C1 segment of cervical spinal cord (tissue), 14 donors: Measurements from ENCODE around the gene ANKDD1A.
A peak's percentile ranks its signal among the peaks of the same experiment; 100 is the strongest.

Experiments used
- DNase-seq, 14 donors: peaks; one replicate each; lab custom pipeline; 2025; lab: John Stamatoyannopoulos, UW

ANKDD1A gene

GRCh38 chr15:64961013-64961412 lies 49.3 kb downstream of the ANKDD1A start:
- DNase-seq, result no peak

GRCh38 chr15:64969401-64969800 lies 57.7 kb downstream of the ANKDD1A start:
- DNase-seq, result peak in 1 of 14 donors; percentile 13

- DNase-seq, result no peak
Measured at GRCh38 chr15:64970698-64971097, 59.0 kb downstream of the ANKDD1A start.

- DNase-seq, result no peak
Measured at GRCh38 chr15:64975390-64975789, 63.7 kb downstream of the ANKDD1A start.

GRCh38 chr15:64979252-64979710 lies 67.6 kb downstream of the ANKDD1A start:
- DNase-seq, result peak in 5 of 14 donors; percentile 5 to 22 (median 20)

- no peak for DNase-seq
Measured at GRCh38 chr15:64981812-64982431, 70.2 kb downstream of the ANKDD1A start.

- no peak for DNase-seq
Measured at GRCh38 chr15:64982472-64982871, 70.8 kb downstream of the ANKDD1A start.

GRCh38 chr15:64985366-64986033 lies 73.8 kb downstream of the ANKDD1A start:
- DNase-seq, result no peak

GRCh38 chr15:64987136-64987535 lies 75.4 kb downstream of the ANKDD1A start:
- no peak for DNase-seq

GRCh38 chr15:64989416-64990167 lies 77.9 kb downstream of the ANKDD1A start, which contains the start of gene SPG21:
Gene SPG21 (minus strand): TSS chr15:64989914. CDS start chr15:64983569, 6,345 bp downstream.
- peak; percentile 15 to 93 (median 81) for DNase-seq

- no peak for DNase-seq
Measured at GRCh38 chr15:64990168-64990470, 78.4 kb downstream of the ANKDD1A start.

GRCh38 chr15:64991536-64992135 lies 79.9 kb downstream of the ANKDD1A start:
- DNase-seq, result no peak

GRCh38 chr15:64993290-64993689 lies 81.6 kb downstream of the ANKDD1A start:
- DNase-seq, result no peak

- DNase-seq, result no peak
Measured at GRCh38 chr15:64997066-64997465, 85.4 kb downstream of the ANKDD1A start.

GRCh38 chr15:64997745-64998375 lies 86.2 kb downstream of the ANKDD1A start:
- DNase-seq, result no peak

- no peak for DNase-seq
Measured at GRCh38 chr15:65004993-65005392, 93.3 kb downstream of the ANKDD1A start.

- no peak for DNase-seq
Measured at GRCh38 chr15:65006876-65007275, 95.2 kb downstream of the ANKDD1A start.
